ENCODE results near the gene ACTL6A. TPM values are rescaled to one million over a fixed set of nuclear protein-coding genes. Genes with fewer than 3 reads are reported as not detected.

Gene ACTL6A
- total RNA-seq, 6 experiments from 2014 or later = 10.6 to 38.0 (median 15.5) TPM

DNA sequence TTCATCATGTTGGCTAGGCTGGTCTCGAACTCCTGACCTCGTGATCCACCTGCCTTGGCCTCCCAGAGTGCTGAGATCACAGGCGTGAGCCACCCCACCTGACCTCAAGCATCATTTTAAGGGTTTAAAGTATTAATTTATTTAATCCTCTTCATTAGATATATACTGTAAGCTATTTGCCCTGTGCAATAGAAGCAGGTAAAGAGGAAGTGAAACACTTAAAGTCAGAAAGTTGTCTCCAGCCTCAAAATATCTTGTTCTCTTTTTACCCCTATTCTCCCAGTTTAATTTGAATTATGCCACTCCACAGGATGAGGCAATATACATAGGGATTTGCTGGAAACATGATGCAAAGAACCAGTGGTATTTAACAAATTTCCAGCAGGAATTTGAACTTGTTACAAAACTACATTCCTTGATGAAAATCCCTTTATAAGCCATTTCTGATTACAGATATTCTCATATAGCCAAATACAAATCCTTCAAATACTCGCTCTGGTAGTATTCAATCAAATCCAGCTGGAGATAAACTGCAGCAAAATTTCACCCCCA lies 43.9 kb downstream of the ACTL6A start:
- no peak overlapping the region for H3K27ac ChIP-seq
- no peak for ATAC-seq
- WGBS (ENCODE audit: insufficient coverage, low coverage, low lambda C conversion rate, missing lambda C conversion rate) = 76% methylated on average over 3 of the region's 4 CpGs
- peaks cover 0 to 3% (median under 1%) of the 10 kb centered on the region in 4 donors for H3K36me3 ChIP-seq
- H3K27me3 ChIP-seq = no peaks in the 10 kb centered on the region
- intact Hi-C loops (cut with DNase I) = no loop called here
- H3K4me1 ChIP-seq = peaks cover 0 to 20% (median 7%) of the 10 kb centered on the region in 4 donors
- H3K9me3 ChIP-seq = no peaks in the 10 kb centered on the region
- no peak for DNase-seq
- no peak for TF ChIP-seq POLR2A (IDR thresholded peaks at IDR 0.05)
- TF ChIP-seq, protein P1, sequence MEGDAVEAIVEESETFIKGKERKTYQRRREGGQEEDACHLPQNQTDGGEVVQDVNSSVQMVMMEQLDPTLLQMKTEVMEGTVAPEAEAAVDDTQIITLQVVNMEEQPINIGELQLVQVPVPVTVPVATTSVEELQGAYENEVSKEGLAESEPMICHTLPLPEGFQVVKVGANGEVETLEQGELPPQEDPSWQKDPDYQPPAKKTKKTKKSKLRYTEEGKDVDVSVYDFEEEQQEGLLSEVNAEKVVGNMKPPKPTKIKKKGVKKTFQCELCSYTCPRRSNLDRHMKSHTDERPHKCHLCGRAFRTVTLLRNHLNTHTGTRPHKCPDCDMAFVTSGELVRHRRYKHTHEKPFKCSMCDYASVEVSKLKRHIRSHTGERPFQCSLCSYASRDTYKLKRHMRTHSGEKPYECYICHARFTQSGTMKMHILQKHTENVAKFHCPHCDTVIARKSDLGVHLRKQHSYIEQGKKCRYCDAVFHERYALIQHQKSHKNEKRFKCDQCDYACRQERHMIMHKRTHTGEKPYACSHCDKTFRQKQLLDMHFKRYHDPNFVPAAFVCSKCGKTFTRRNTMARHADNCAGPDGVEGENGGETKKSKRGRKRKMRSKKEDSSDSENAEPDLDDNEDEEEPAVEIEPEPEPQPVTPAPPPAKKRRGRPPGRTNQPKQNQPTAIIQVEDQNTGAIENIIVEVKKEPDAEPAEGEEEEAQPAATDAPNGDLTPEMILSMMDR (IDR thresholded peaks at IDR 0.05) = no peak
- no peak overlapping the region for H3K4me3 ChIP-seq

DNA sequence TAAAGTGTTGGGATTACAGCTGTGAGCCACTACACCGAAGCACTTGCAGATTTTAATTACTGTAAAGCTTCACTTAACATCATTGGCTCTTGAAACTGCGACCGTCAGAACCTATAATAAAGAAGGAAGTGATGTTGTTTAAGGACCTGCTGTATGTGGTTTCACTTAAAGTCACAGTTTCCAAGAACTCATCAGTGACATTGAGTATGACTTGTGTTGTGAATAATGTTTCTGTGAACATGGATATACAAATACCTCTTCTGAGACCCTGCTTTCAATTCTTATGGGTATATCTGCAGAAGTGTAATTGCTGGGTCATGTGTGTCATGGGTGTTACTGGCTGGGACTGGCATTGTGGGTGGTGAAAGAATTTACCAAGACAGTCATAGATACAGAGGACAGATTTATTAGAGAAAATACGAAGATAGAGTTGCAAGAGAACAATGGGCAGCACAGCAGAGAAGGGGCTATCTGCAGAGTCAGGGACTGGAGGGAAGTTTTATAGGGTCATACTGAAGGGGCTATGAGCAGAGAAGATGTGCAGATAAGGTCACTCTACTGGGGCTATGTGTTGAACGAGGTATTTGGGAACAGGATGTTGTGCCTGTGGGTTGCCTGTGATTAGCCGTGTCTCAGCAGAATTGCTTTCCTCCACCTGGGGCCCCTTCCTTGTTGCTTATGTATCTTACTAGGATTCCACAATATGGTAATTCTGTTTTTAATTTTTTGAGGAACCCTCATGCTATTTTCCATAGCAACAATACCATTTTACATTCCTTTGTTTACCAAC lies 46.4 kb downstream of the ACTL6A start:
- no peak for DNase-seq
- Histone ChIP-seq H3K27ac (no peak overlapping the region), H3K9me3 (no peaks in the 10 kb centered on the region), H3K36me3 (no peaks in the 10 kb centered on the region), H3K4me3 (no peak overlapping the region), H3K4me1 (peaks cover 0 to 12% (median 3%) of the 10 kb centered on the region in 4 donors), H3K27me3 (no peaks in the 10 kb centered on the region)
- no peak for ATAC-seq
- WGBS (ENCODE audit: insufficient coverage, low coverage, low lambda C conversion rate, missing lambda C conversion rate) = 55% methylated on average over 6 of the region's 6 CpGs
- TF ChIP-seq, protein P1 (IDR thresholded peaks at IDR 0.05) = no peak
- TF ChIP-seq POLR2A (IDR thresholded peaks at IDR 0.05) = no peak
- intact Hi-C loops (cut with DNase I) = no loop called here

DNA sequence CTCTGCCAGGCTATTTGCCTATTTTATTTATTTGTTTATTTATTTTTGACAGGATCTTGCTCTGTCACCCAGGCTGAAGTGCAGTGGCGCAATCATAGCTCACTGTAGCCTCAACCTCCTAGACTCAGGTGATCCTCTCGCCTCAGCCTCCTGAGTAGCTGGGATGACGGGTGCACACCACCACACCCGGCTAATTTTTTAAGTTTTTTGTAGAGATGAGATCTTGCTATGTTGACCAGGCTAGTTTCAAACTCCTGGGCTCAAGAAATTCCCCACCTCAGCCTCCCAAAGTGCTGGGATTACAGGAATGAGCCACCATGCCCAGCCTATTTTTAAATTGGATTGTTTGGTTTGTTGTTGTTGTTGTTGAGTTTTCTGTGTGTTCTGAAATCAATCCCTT lies 47.3 kb downstream of the ACTL6A start:
- H3K27ac ChIP-seq = no peak overlapping the region
- no peak for DNase-seq
- H3K36me3 ChIP-seq = no peaks in the 10 kb centered on the region
- no peaks in the 10 kb centered on the region for H3K27me3 ChIP-seq
- TF ChIP-seq POLR2A (IDR thresholded peaks at IDR 0.05) = no peak
- TF ChIP-seq, protein P1 (IDR thresholded peaks at IDR 0.05) = no peak
- H3K4me1 ChIP-seq = peaks cover 0 to 12% (median 3%) of the 10 kb centered on the region in 4 donors
- ATAC-seq = no peak
- no peaks in the 10 kb centered on the region for H3K9me3 ChIP-seq
- WGBS (ENCODE audit: insufficient coverage, low coverage, low lambda C conversion rate, missing lambda C conversion rate) = 100% methylated on average over 4 of the region's 4 CpGs
- intact Hi-C loops (cut with DNase I) = no loop called here
- no peak overlapping the region for H3K4me3 ChIP-seq

DNA sequence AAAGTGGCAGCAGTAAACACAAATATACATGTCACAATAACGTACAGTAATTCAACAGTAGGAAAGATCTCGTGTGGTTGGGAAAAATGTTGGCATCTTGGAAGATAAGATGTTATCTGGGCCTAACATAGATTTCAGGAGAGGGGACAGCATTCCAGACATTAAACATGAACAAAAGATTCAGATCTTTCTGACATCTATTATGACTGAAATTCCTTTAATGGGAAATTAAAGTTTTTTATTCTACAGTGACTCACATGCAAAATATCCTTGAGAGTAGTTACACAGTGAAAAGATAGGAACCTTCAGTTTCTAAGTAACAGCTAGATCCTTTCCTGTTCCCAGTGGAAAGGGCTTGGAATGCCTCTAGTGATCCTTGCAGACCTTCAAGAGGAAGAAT lies 51.1 kb downstream of the ACTL6A start:
- Histone ChIP-seq H3K36me3 (peaks cover 0 to 33% (median 9%) of the 10 kb centered on the region in 4 donors), H3K27me3 (no peaks in the 10 kb centered on the region), H3K27ac (no peak overlapping the region), H3K4me3 (no peak overlapping the region), H3K4me1 (no peaks in the 10 kb centered on the region), H3K9me3 (no peaks in the 10 kb centered on the region)
- 83% methylated on average over 2 of the region's 2 CpGs for WGBS (ENCODE audit: insufficient coverage, low coverage, low lambda C conversion rate, missing lambda C conversion rate)
- ATAC-seq (no peak), DNase-seq (no peak)
- TF ChIP-seq POLR2A (IDR thresholded peaks at IDR 0.05) = no peak
- TF ChIP-seq, protein P1 (IDR thresholded peaks at IDR 0.05) = no peak
- intact Hi-C loops (cut with DNase I) = no loop called here
